Breast epithelium (tissue), 4 donors: ENCODE measurements around the gene CSNK1G3. TPM values are rescaled to one million over a fixed set of nuclear protein-coding genes. Genes with fewer than 3 reads are reported as not detected.

ENCODE experiments used
- DNase-seq, 2 donors: peaks; one replicate each; pipeline ENCODE4 v3.0.0-alpha.2; 2019; ENCODE audit warnings: low spot score in 2 of 2
- H3K27ac ChIP-seq, 2 donors: fragments of 200-600 bp; sonication (generic) in 1 of 2; one replicate each; pipeline ENCODE4 v1.5.1; 2016 to 2019; ENCODE audit warnings: mild to moderate bottlenecking in 1 of 2
- H3K27me3 ChIP-seq, 2 donors: fragments of 200-600 bp; sonication (generic) in 1 of 2; one replicate each; pipeline versions ENCODE4 v1.5.1 to v1.6.0; 2017 to 2019; ENCODE audit warnings: control low read depth in 1 of 2, mild to moderate bottlenecking in 1 of 2
- H3K36me3 ChIP-seq: fragments of 200-600 bp; one replicate; pipeline ENCODE4 v1.5.1; 2019
- H3K4me1 ChIP-seq, 2 donors: fragments of 200-600 bp; sonication (generic); one replicate each; pipeline ENCODE4 v1.5.1; 2016 to 2019; ENCODE audit warnings: control low read depth in 1 of 2
- H3K4me3 ChIP-seq, 3 donors: fragments of 200-600 bp; sonication (generic); 1 replicate in 2 of 3; 2 replicates in 1 of 3; pipeline ENCODE4 v1.5.1; 2016 to 2019; ENCODE audit warnings: mild to moderate bottlenecking in 3 of 3, moderate library complexity in 2 of 3
- H3K9me3 ChIP-seq, 2 donors: fragments of 200-600 bp; sonication (generic) in 1 of 2; one replicate each; pipeline ENCODE4 v1.5.1; 2016 to 2019; ENCODE audit warnings: control low read depth in 1 of 2
- POLR2A ChIP-seq: fragments of 450-650 bp; IDR thresholded peaks from one replicate; pipeline ENCODE4 v1.6.1; 2016; ENCODE audit warnings: antibody characterized with exemption, mild to moderate bottlenecking, moderate library complexity
- POLR2AphosphoS5 ChIP-seq, 3 donors: sonication (generic); formaldehyde crosslinking; IDR thresholded peaks; one replicate each; pipeline ENCODE4 v1.6.1; 2017; ENCODE audit warnings: antibody characterized with exemption in 3 of 3
- intact Hi-C: fragments of 100-400 bp; cut with DNase I; formaldehyde crosslinking; loops from one replicate; pipeline ENCODE4 v1.15.1; 2023; ENCODE audit warnings: low total_unique reads
- total RNA-seq, 3 donors: library from RNA; depleted of rRNA; stranded (reverse); fragments of >200 nt; gene quantifications; one replicate each; pipeline ENCODE4 v1.1.0, GENCODE V29; 2016
- TF ChIP-seq, protein P1 (sequence below), 3 donors: fragments of 450-650 bp; IDR thresholded peaks; one replicate each; pipeline ENCODE4 v1.5.1; 2016 to 2017; ENCODE audit warnings: antibody characterized with exemption in 3 of 3, mild to moderate bottlenecking in 3 of 3, moderate library complexity in 3 of 3

The CSNK1G3 gene
- total RNA-seq, 3 donors from 2014 or later = 37.8 to 77.3 (median 55.7) TPM

- Histone ChIP-seq H3K4me1 (no peaks in the 10 kb centered on the region), H3K4me3 (no peak overlapping the region), H3K27ac (no peak overlapping the region), H3K36me3 (no peaks in the 10 kb centered on the region), H3K9me3 (no peaks in the 10 kb centered on the region), H3K27me3 (no peaks in the 10 kb centered on the region)
- no peak for DNase-seq
- TF ChIP-seq POLR2A (no peak), POLR2AphosphoS5 (IDR thresholded peaks at IDR 0.05) (no peak)
- TF ChIP-seq, protein P1, sequence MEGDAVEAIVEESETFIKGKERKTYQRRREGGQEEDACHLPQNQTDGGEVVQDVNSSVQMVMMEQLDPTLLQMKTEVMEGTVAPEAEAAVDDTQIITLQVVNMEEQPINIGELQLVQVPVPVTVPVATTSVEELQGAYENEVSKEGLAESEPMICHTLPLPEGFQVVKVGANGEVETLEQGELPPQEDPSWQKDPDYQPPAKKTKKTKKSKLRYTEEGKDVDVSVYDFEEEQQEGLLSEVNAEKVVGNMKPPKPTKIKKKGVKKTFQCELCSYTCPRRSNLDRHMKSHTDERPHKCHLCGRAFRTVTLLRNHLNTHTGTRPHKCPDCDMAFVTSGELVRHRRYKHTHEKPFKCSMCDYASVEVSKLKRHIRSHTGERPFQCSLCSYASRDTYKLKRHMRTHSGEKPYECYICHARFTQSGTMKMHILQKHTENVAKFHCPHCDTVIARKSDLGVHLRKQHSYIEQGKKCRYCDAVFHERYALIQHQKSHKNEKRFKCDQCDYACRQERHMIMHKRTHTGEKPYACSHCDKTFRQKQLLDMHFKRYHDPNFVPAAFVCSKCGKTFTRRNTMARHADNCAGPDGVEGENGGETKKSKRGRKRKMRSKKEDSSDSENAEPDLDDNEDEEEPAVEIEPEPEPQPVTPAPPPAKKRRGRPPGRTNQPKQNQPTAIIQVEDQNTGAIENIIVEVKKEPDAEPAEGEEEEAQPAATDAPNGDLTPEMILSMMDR (IDR thresholded peaks at IDR 0.05) = no peak
- intact Hi-C loops = no loop called here
Observed at GRCh38 chr5:123478546-123478945, 33.4 kb upstream of the CSNK1G3 start.

GRCh38 chr5:123482258-123482657 is 29.7 kb upstream of the CSNK1G3 start:
- H3K4me3 ChIP-seq = no peak overlapping the region
- TF ChIP-seq, protein P1 (IDR thresholded peaks at IDR 0.05) = no peak
- TF ChIP-seq POLR2AphosphoS5 (IDR thresholded peaks at IDR 0.05) (no peak), POLR2A (no peak)
- H3K4me1 ChIP-seq = no peaks in the 10 kb centered on the region
- no peaks in the 10 kb centered on the region for H3K27me3 ChIP-seq
- no peaks in the 10 kb centered on the region for H3K36me3 ChIP-seq
- H3K9me3 ChIP-seq = no peaks in the 10 kb centered on the region
- intact Hi-C loops = no loop called here
- H3K27ac ChIP-seq = no peak overlapping the region
- DNase-seq = no peak

GRCh38 chr5:123483446-123484077 is 28.4 kb upstream of the CSNK1G3 start:
- intact Hi-C loops = no loop called here
- Histone ChIP-seq H3K4me3 (no peak overlapping the region), H3K27me3 (no peaks in the 10 kb centered on the region), H3K36me3 (no peaks in the 10 kb centered on the region), H3K4me1 (no peaks in the 10 kb centered on the region), H3K9me3 (no peaks in the 10 kb centered on the region), H3K27ac (no peak overlapping the region)
- TF ChIP-seq POLR2AphosphoS5 (IDR thresholded peaks at IDR 0.05) (no peak), POLR2A (no peak)
- TF ChIP-seq, protein P1 (IDR thresholded peaks at IDR 0.05) = no peak
- DNase-seq = no peak

- Histone ChIP-seq H3K27me3 (no peaks in the 10 kb centered on the region), H3K36me3 (no peaks in the 10 kb centered on the region), H3K4me1 (no peaks in the 10 kb centered on the region), H3K9me3 (no peaks in the 10 kb centered on the region), H3K27ac (no peak overlapping the region), H3K4me3 (no peak overlapping the region)
- DNase-seq = no peak
- TF ChIP-seq POLR2AphosphoS5 (IDR thresholded peaks at IDR 0.05) (no peak), POLR2A (no peak)
- TF ChIP-seq, protein P1 (IDR thresholded peaks at IDR 0.05) = no peak
- intact Hi-C loops = no loop called here
Observed at GRCh38 chr5:123485275-123485674, 26.7 kb upstream of the CSNK1G3 start.

- Histone ChIP-seq H3K4me3 (peak overlapping the region in 2 of 3 donors; percentile 17 to 40), H3K36me3 (no peaks in the 10 kb centered on the region), H3K27ac (peak overlapping the region; percentile 37 to 54), H3K27me3 (no peaks in the 10 kb centered on the region), H3K4me1 (no peaks in the 10 kb centered on the region), H3K9me3 (no peaks in the 10 kb centered on the region)
- intact Hi-C loops = no loop called here
- DNase-seq = no peak
- TF ChIP-seq POLR2AphosphoS5 (IDR thresholded peaks at IDR 0.05) = no peak
- no peak for TF ChIP-seq POLR2A
Observed at GRCh38 chr5:123486951-123487655, 24.9 kb upstream of the CSNK1G3 start.
